ENCODE measurements around the gene MORN5.

The MORN5 gene

DNA sequence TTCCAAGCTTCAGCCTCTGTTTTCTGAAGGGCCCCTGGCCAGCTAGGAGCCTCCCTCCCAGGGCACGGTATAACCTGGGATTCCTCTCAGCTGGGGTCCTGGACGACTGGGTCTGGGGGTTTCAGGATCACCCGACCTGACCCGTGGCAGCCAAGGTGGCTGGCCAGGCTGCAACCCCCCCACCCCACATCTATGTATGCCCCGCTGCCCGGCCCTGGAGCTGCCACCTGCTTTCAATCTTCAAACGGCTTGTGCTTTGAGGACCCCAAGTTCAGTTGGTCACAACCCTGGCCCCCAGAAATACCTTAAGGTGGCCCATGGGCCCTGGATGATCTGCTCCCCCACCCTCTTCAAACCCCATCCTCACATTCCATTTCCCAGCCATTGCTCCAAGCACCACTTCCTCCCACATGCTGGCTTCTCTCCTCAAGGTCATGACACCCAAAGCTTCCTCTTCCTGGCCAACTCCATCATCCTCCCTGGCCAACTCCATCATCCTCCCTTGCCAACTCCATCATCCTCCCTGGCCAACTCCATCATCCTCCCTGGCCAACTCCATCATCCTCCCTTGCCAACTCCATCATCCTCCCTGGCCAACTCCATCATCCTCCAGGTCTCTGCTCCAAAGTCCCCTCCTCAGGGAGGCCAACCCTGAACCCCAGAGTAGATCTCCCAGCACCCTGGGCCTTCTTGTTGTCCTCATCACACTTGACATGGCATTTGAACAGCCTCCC lies 49.4 kb upstream of the MORN5 start:
- H3K27ac ChIP-seq (ENCODE audit: extremely low read depth, low read depth, low read length) = no peak overlapping the region
- no peaks in the 10 kb centered on the region for H3K9me3 ChIP-seq (ENCODE audit: control insufficient read depth, insufficient read depth, low read depth, low read length)
- no peak overlapping the region for H3K4me3 ChIP-seq (ENCODE audit: low read depth, low read length)
- no peaks in the 10 kb centered on the region for H3K36me3 ChIP-seq (ENCODE audit: control insufficient read depth in 2 of 2, insufficient read depth in 1 of 2, low read length in 2 of 2)
- no peaks in the 10 kb centered on the region for H3K4me1 ChIP-seq (ENCODE audit: control insufficient read depth, insufficient read depth, low read length)
- ChIA-PET CTCF (interaction anchor here (0.7 to 6.5 kb wide), 5 partner anchors 12 to 1915 kb away, joined by 3 to 59 read pairs (median 11); no protein-coding TSS in a partner anchor), POLR2A (no interaction called here)
- TF ChIP-seq ZNF366 (tag by site-specific recombination; conservative IDR thresholded peaks at IDR 0.05) (no peak), ZNF837 (tag by site-specific recombination; IDR thresholded peaks at IDR 0.05) (no peak)
- TF ChIP-seq, protein P1, sequence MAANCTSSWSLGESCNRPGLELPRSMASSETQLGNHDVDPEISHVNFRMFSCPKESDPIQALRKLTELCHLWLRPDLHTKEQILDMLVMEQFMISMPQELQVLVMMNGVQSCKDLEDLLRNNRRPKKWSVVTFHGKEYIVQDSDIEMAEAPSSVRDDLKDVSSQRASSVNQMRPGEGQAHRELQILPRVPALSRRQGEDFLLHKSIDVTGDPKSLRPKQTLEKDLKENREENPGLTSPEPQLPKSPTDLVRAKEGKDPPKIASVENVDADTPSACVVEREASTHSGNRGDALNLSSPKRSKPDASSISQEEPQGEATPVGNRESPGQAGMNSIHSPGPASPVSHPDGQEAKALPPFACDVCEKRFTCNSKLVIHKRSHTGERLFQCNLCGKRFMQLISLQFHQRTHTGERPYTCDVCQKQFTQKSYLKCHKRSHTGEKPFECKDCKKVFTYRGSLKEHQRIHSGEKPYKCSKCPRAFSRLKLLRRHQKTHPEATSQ (tag by site-specific recombination; IDR thresholded peaks at IDR 0.05) = no peak
- TF ChIP-seq, protein P2, sequence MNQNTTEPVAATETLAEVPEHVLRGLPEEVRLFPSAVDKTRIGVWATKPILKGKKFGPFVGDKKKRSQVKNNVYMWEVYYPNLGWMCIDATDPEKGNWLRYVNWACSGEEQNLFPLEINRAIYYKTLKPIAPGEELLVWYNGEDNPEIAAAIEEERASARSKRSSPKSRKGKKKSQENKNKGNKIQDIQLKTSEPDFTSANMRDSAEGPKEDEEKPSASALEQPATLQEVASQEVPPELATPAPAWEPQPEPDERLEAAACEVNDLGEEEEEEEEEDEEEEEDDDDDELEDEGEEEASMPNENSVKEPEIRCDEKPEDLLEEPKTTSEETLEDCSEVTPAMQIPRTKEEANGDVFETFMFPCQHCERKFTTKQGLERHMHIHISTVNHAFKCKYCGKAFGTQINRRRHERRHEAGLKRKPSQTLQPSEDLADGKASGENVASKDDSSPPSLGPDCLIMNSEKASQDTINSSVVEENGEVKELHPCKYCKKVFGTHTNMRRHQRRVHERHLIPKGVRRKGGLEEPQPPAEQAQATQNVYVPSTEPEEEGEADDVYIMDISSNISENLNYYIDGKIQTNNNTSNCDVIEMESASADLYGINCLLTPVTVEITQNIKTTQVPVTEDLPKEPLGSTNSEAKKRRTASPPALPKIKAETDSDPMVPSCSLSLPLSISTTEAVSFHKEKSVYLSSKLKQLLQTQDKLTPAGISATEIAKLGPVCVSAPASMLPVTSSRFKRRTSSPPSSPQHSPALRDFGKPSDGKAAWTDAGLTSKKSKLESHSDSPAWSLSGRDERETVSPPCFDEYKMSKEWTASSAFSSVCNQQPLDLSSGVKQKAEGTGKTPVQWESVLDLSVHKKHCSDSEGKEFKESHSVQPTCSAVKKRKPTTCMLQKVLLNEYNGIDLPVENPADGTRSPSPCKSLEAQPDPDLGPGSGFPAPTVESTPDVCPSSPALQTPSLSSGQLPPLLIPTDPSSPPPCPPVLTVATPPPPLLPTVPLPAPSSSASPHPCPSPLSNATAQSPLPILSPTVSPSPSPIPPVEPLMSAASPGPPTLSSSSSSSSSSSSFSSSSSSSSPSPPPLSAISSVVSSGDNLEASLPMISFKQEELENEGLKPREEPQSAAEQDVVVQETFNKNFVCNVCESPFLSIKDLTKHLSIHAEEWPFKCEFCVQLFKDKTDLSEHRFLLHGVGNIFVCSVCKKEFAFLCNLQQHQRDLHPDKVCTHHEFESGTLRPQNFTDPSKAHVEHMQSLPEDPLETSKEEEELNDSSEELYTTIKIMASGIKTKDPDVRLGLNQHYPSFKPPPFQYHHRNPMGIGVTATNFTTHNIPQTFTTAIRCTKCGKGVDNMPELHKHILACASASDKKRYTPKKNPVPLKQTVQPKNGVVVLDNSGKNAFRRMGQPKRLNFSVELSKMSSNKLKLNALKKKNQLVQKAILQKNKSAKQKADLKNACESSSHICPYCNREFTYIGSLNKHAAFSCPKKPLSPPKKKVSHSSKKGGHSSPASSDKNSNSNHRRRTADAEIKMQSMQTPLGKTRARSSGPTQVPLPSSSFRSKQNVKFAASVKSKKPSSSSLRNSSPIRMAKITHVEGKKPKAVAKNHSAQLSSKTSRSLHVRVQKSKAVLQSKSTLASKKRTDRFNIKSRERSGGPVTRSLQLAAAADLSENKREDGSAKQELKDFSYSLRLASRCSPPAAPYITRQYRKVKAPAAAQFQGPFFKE (tag by site-specific recombination; IDR thresholded peaks at IDR 0.05; ENCODE audit: borderline replicate concordance) = no peak
- TF ChIP-seq, protein P3, sequence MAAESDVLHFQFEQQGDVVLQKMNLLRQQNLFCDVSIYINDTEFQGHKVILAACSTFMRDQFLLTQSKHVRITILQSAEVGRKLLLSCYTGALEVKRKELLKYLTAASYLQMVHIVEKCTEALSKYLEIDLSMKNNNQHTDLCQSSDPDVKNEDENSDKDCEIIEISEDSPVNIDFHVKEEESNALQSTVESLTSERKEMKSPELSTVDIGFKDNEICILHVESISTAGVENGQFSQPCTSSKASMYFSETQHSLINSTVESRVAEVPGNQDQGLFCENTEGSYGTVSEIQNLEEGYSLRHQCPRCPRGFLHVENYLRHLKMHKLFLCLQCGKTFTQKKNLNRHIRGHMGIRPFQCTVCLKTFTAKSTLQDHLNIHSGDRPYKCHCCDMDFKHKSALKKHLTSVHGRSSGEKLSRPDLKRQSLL (tag by site-specific recombination; IDR thresholded peaks at IDR 0.05) = peak; percentile 96

DNA sequence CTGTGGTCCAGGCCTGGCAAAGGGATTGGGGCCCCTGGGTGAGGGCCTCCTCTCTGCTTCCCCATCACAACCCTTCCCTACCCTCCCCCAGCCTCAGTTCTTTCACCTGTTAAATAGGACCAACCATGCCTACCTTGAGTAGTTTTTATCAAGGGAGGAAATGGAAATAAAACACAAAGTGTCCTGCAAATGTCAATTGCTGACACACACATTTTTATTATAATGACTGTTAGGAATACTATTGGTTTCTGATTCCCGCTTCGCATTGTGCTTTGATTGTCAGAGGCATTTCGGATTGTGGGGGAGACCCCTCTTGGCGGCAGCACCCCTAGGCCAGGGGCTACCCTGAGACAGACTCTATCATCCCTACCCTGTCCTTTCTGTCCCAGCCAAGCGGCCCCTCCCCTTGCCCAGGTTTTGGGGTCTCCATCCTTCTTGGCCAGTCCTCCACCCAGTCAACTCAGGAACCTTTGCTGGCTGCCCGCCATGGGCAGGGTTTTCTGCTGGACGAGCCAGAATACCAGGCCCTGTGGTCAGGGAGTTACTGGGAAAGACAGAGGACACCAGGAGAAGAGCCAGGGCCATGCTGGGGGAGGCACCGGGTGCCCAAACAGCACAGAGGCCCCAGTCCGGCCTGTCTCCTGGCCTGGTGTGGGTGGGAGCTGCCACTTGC lies 48.2 kb upstream of the MORN5 start:
- POLR2A ChIA-PET = no interaction called here
- Histone ChIP-seq H3K9me3 (ENCODE audit: control insufficient read depth, insufficient read depth, low read depth, low read length) (no peaks in the 10 kb centered on the region), H3K4me1 (ENCODE audit: control insufficient read depth, insufficient read depth, low read length) (no peaks in the 10 kb centered on the region), H3K27ac (ENCODE audit: extremely low read depth, low read depth, low read length) (no peak overlapping the region), H3K4me3 (ENCODE audit: low read depth, low read length) (no peak overlapping the region), H3K36me3 (ENCODE audit: control insufficient read depth in 2 of 2, insufficient read depth in 1 of 2, low read length in 2 of 2) (no peaks in the 10 kb centered on the region)
- CTCF ChIA-PET = interaction anchor here (0.6 to 6.5 kb wide), 4 partner anchors 11 to 561 kb away, joined by 4 to 59 read pairs (median 21); no protein-coding TSS in a partner anchor
- TF ChIP-seq ZNF266 (tag by site-specific recombination; IDR thresholded peaks at IDR 0.05; ENCODE audit: low read depth) (no peak), ZNF114 (tag by site-specific recombination; IDR thresholded peaks at IDR 0.05) (no peak), ZNF658 (tag by site-specific recombination; IDR thresholded peaks at IDR 0.05) (no peak), ZNF76 (tag by site-specific recombination; IDR thresholded peaks at IDR 0.05; ENCODE audit: borderline replicate concordance, low read depth) (no peak), ZNF571 (tag by site-specific recombination; IDR thresholded peaks at IDR 0.05) (no peak), GLIS1 (tag by site-specific recombination; IDR thresholded peaks at IDR 0.05) (no peak), ZNF24 (tag by site-specific recombination; IDR thresholded peaks at IDR 0.05) (no peak), BCL11A (tag by site-specific recombination; IDR thresholded peaks at IDR 0.05; ENCODE audit: low read depth) (no peak), ZNF23 (tag by site-specific recombination; IDR thresholded peaks at IDR 0.05; ENCODE audit: borderline replicate concordance) (no peak), ZBTB8A (tag by site-specific recombination; IDR thresholded peaks at IDR 0.05) (no peak), KLF7 (tag by site-specific recombination; IDR thresholded peaks at IDR 0.05; ENCODE audit: borderline replicate concordance) (no peak), HOXA7 (CRISPR knock-in tag; IDR thresholded peaks at IDR 0.05; ENCODE audit: borderline replicate concordance) (no peak)
- TF ChIP-seq, protein P4, sequence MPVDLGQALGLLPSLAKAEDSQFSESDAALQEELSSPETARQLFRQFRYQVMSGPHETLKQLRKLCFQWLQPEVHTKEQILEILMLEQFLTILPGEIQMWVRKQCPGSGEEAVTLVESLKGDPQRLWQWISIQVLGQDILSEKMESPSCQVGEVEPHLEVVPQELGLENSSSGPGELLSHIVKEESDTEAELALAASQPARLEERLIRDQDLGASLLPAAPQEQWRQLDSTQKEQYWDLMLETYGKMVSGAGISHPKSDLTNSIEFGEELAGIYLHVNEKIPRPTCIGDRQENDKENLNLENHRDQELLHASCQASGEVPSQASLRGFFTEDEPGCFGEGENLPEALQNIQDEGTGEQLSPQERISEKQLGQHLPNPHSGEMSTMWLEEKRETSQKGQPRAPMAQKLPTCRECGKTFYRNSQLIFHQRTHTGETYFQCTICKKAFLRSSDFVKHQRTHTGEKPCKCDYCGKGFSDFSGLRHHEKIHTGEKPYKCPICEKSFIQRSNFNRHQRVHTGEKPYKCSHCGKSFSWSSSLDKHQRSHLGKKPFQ (tag by site-specific recombination; IDR thresholded peaks at IDR 0.05) = no peak
- TF ChIP-seq, protein P5, sequence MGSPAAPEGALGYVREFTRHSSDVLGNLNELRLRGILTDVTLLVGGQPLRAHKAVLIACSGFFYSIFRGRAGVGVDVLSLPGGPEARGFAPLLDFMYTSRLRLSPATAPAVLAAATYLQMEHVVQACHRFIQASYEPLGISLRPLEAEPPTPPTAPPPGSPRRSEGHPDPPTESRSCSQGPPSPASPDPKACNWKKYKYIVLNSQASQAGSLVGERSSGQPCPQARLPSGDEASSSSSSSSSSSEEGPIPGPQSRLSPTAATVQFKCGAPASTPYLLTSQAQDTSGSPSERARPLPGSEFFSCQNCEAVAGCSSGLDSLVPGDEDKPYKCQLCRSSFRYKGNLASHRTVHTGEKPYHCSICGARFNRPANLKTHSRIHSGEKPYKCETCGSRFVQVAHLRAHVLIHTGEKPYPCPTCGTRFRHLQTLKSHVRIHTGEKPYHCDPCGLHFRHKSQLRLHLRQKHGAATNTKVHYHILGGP (tag by site-specific recombination; IDR thresholded peaks at IDR 0.05) = no peak

Measured in HEK293 (cell line).